Breast epithelium (tissue), 4 donors: ENCODE results near the gene BEX2. TPM values are rescaled to one million over a fixed set of nuclear protein-coding genes. Genes with fewer than 3 reads are reported as not detected.
"Not testable (repeated sequence)": the region's sequence is repeated elsewhere in the genome, so short reads cannot be mapped to it uniquely, and the experiment has no call there.

Experiments
- DNase-seq, 2 donors: peaks; one replicate each; pipeline ENCODE4 v3.0.0-alpha.2; 2019; ENCODE audit warnings: low spot score in 2 of 2
- H3K27ac ChIP-seq, 2 donors: fragments of 200-600 bp; sonication (generic) in 1 of 2; one replicate each; pipeline ENCODE4 v1.5.1; 2016 to 2019; ENCODE audit warnings: mild to moderate bottlenecking in 1 of 2
- H3K27me3 ChIP-seq, 2 donors: fragments of 200-600 bp; sonication (generic) in 1 of 2; one replicate each; pipeline versions ENCODE4 v1.5.1 to v1.6.0; 2017 to 2019; ENCODE audit warnings: control low read depth in 1 of 2, mild to moderate bottlenecking in 1 of 2
- H3K36me3 ChIP-seq: fragments of 200-600 bp; one replicate; pipeline ENCODE4 v1.5.1; 2019
- H3K4me1 ChIP-seq, 2 donors: fragments of 200-600 bp; sonication (generic); one replicate each; pipeline ENCODE4 v1.5.1; 2016 to 2019; ENCODE audit warnings: control low read depth in 1 of 2
- H3K4me3 ChIP-seq, 3 donors: fragments of 200-600 bp; sonication (generic); 1 replicate in 2 of 3; 2 replicates in 1 of 3; pipeline ENCODE4 v1.5.1; 2016 to 2019; ENCODE audit warnings: mild to moderate bottlenecking in 3 of 3, moderate library complexity in 2 of 3
- H3K9me3 ChIP-seq, 2 donors: fragments of 200-600 bp; sonication (generic) in 1 of 2; one replicate each; pipeline ENCODE4 v1.5.1; 2016 to 2019; ENCODE audit warnings: control low read depth in 1 of 2
- CTCF ChIP-seq, 3 donors: fragments of 450-650 bp; IDR thresholded peaks; one replicate each; pipeline ENCODE4 v1.5.1; 2016 to 2017; ENCODE audit warnings: antibody characterized with exemption in 3 of 3, mild to moderate bottlenecking in 3 of 3, moderate library complexity in 3 of 3
- POLR2A ChIP-seq: fragments of 450-650 bp; IDR thresholded peaks from one replicate; pipeline ENCODE4 v1.6.1; 2016; ENCODE audit warnings: antibody characterized with exemption, mild to moderate bottlenecking, moderate library complexity
- POLR2AphosphoS5 ChIP-seq, 3 donors: sonication (generic); formaldehyde crosslinking; IDR thresholded peaks; one replicate each; pipeline ENCODE4 v1.6.1; 2017; ENCODE audit warnings: antibody characterized with exemption in 3 of 3
- intact Hi-C: fragments of 100-400 bp; cut with DNase I; formaldehyde crosslinking; loops from one replicate; pipeline ENCODE4 v1.15.1; 2023; ENCODE audit warnings: low total_unique reads
- total RNA-seq, 3 donors: library from RNA; depleted of rRNA; stranded (reverse); fragments of >200 nt; gene quantifications; one replicate each; pipeline ENCODE4 v1.1.0, GENCODE V29; 2016

Gene BEX2
- total RNA-seq, 3 donors from 2014 or later, result 1.4 to 29.4 (median 12.5) TPM

GRCh38 chrX:103330681-103331288 lies 20.0 kb upstream of the BEX2 start:
- no peak for DNase-seq
- peaks cover 0 to 52% of the 10 kb centered on the region in 2 donors for H3K27me3 ChIP-seq
- H3K9me3 ChIP-seq, result no peaks in the 10 kb centered on the region
- H3K36me3 ChIP-seq, result no peaks in the 10 kb centered on the region
- peak overlapping the region; percentile 32 to 52 (median 39) for H3K4me3 ChIP-seq
- intact Hi-C loops, result no loop called here
- H3K27ac ChIP-seq, result peak overlapping the region; percentile 45 to 71
- no peak for TF ChIP-seq POLR2AphosphoS5 (IDR thresholded peaks at IDR 0.05)
- TF ChIP-seq POLR2A, result no peak
- no peak for TF ChIP-seq CTCF (IDR thresholded peaks at IDR 0.05)
- no peaks in the 10 kb centered on the region for H3K4me1 ChIP-seq

- Histone ChIP-seq H3K9me3 (no peaks in the 10 kb centered on the region), H3K27me3 (peaks cover 0 to 48% of the 10 kb centered on the region in 2 donors), H3K4me1 (no peaks in the 10 kb centered on the region), H3K36me3 (no peaks in the 10 kb centered on the region), H3K4me3 (peak within 1 kb of the TSS; percentile 32 to 52 (median 39)), H3K27ac (peak within 1 kb of the TSS; percentile 45 to 71)
- intact Hi-C loops, result no loop called here
- TF ChIP-seq POLR2A (no peak), POLR2AphosphoS5 (IDR thresholded peaks at IDR 0.05) (no peak), CTCF (IDR thresholded peaks at IDR 0.05) (no peak)
- peak in 1 of 2 donors; percentile 35 for DNase-seq
These were observed 19.2 kb upstream of the BEX2 start, which contains the start of gene TCEAL7 for GRCh38 chrX:103329991-103330390. TCEAL7 (plus strand) TSS chrX:103330239; CDS start chrX:103331404, 1,165 bp downstream.

- H3K4me3 ChIP-seq, result peak overlapping the region in 1 of 3 donors; percentile 59
- no peak for DNase-seq
- H3K9me3 ChIP-seq, result no peaks in the 10 kb centered on the region
- intact Hi-C loops, result no loop called here
- H3K27me3 ChIP-seq, result peaks cover 0 to 46% of the 10 kb centered on the region in 2 donors
- no peaks in the 10 kb centered on the region for H3K4me1 ChIP-seq
- H3K36me3 ChIP-seq, result no peaks in the 10 kb centered on the region
- H3K27ac ChIP-seq, result peak overlapping the region in 1 of 2 donors; percentile 78
- no peak for TF ChIP-seq CTCF (IDR thresholded peaks at IDR 0.05)
- no peak for TF ChIP-seq POLR2AphosphoS5 (IDR thresholded peaks at IDR 0.05)
- no peak for TF ChIP-seq POLR2A
These were observed 600 bp upstream of the BEX2 start for GRCh38 chrX:103311399-103311780.

GRCh38 chrX:103309860-103310554 lies 783 bp downstream of the BEX2 start:
- Histone ChIP-seq H3K9me3 (no peaks in the 10 kb centered on the region), H3K27ac (peak overlapping the region; percentile 78), H3K36me3 (no peaks in the 10 kb centered on the region), H3K27me3 (peaks cover 0 to 51% of the 10 kb centered on the region in 2 donors), H3K4me1 (no peaks in the 10 kb centered on the region), H3K4me3 (peak overlapping the region; percentile 38 to 72 (median 59))
- no peak for TF ChIP-seq POLR2AphosphoS5 (IDR thresholded peaks at IDR 0.05)
- TF ChIP-seq CTCF (IDR thresholded peaks at IDR 0.05), result no peak
- intact Hi-C loops, result no loop called here
- DNase-seq, result no peak

- H3K9me3 ChIP-seq, H3K36me3 ChIP-seq, H3K4me1 ChIP-seq, H3K27ac ChIP-seq, H3K4me3 ChIP-seq, intact Hi-C loops, DNase-seq: not testable (repeated sequence)
- H3K27me3 ChIP-seq, result peaks cover 0 to 46% of the 10 kb centered on the region in 2 donors
These were observed 5.1 kb downstream of the BEX2 start for GRCh38 chrX:103305666-103306065.
